ENCODE results near the gene KCNJ1. TPM values are rescaled to one million over a fixed set of nuclear protein-coding genes. Genes with fewer than 3 reads are reported as not detected.

Gene KCNJ1
- total and polyA plus RNA-seq, 2 donors from 2014 or later: 175 to 355 TPM

- Histone ChIP-seq H3K9ac (ENCODE audit: low read length in 3 of 3) (no peak overlapping the region), H3K4me3 (ENCODE audit: low read length in 3 of 3) (no peak overlapping the region), H3K27ac (ENCODE audit: low read depth in 2 of 2, low read length in 2 of 2) (no peak overlapping the region), H3K4me1 (ENCODE audit: control insufficient read depth in 2 of 3, insufficient read depth in 2 of 3, low read depth in 1 of 3, low read length in 3 of 3) (peaks cover 0 to 4% (median 0%) of the 10 kb centered on the region in 3 donors), H3K9me3 (ENCODE audit: control insufficient read depth in 2 of 3, insufficient read depth in 1 of 3, low read length in 3 of 3) (no peaks in the 10 kb centered on the region), H3K27me3 (ENCODE audit: control insufficient read depth, insufficient read depth, low read length) (no peaks in the 10 kb centered on the region), H3K36me3 (ENCODE audit: control insufficient read depth in 2 of 3, insufficient read depth in 3 of 3, low read length in 3 of 3) (peaks cover 0 to 3% (median 0%) of the 10 kb centered on the region in 3 donors)
- TF ChIP-seq, protein P1, sequence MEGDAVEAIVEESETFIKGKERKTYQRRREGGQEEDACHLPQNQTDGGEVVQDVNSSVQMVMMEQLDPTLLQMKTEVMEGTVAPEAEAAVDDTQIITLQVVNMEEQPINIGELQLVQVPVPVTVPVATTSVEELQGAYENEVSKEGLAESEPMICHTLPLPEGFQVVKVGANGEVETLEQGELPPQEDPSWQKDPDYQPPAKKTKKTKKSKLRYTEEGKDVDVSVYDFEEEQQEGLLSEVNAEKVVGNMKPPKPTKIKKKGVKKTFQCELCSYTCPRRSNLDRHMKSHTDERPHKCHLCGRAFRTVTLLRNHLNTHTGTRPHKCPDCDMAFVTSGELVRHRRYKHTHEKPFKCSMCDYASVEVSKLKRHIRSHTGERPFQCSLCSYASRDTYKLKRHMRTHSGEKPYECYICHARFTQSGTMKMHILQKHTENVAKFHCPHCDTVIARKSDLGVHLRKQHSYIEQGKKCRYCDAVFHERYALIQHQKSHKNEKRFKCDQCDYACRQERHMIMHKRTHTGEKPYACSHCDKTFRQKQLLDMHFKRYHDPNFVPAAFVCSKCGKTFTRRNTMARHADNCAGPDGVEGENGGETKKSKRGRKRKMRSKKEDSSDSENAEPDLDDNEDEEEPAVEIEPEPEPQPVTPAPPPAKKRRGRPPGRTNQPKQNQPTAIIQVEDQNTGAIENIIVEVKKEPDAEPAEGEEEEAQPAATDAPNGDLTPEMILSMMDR (IDR thresholded peaks at IDR 0.05; ENCODE audit: borderline replicate concordance, extremely low read depth, insufficient read depth): no peak
- FAIRE-seq (no peak), DNase-seq (peak in 4 of 5 donors; percentile 75 to 96 (median 88))
- intact Hi-C loops (cut with DNase I): no loop called here
Measured at GRCh38 chr11:128814856-128815705, 52.0 kb downstream of the KCNJ1 start.

DNA sequence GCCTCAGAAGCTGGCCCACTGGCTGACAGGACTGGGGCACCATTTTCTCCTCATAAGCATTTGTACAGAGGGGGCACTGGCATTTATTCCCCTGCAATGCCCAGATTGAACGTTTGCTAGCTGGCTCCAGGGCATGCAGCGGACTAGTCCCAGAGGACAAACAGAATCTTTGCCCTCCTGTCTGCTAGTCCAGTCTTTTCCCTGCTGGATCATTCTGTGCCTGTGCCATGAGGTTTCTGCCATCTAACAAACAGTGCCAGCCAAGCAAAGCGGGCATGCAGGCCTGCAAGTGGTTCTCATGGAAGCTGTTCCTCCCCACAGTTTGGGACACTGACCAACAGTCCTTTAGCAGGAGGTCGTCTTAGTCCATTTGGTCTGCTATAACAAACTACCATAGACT, 53.4 kb downstream of the KCNJ1 start:
- Histone ChIP-seq H3K36me3 (ENCODE audit: control insufficient read depth in 2 of 3, insufficient read depth in 3 of 3, low read length in 3 of 3) (peaks cover 0 to 4% (median 3%) of the 10 kb centered on the region in 3 donors), H3K9ac (ENCODE audit: low read length in 3 of 3) (no peak overlapping the region), H3K4me1 (ENCODE audit: control insufficient read depth in 2 of 3, insufficient read depth in 2 of 3, low read depth in 1 of 3, low read length in 3 of 3) (peaks cover 0 to 4% (median 0%) of the 10 kb centered on the region in 3 donors), H3K27me3 (ENCODE audit: control insufficient read depth, insufficient read depth, low read length) (no peaks in the 10 kb centered on the region), H3K4me3 (ENCODE audit: low read length in 3 of 3) (no peak overlapping the region), H3K27ac (ENCODE audit: low read depth in 2 of 2, low read length in 2 of 2) (no peak overlapping the region), H3K9me3 (ENCODE audit: control insufficient read depth in 2 of 3, insufficient read depth in 1 of 3, low read length in 3 of 3) (no peaks in the 10 kb centered on the region)
- DNase-seq: no peak
- intact Hi-C loops (cut with DNase I): no loop called here
- no peak for FAIRE-seq
- TF ChIP-seq, protein P1 (IDR thresholded peaks at IDR 0.05; ENCODE audit: borderline replicate concordance, extremely low read depth, insufficient read depth): no peak

GRCh38 chr11:128810784-128811514, 56.1 kb downstream of the KCNJ1 start:
- Histone ChIP-seq H3K9ac (ENCODE audit: low read length in 3 of 3) (no peak overlapping the region), H3K27me3 (ENCODE audit: control insufficient read depth, insufficient read depth, low read length) (no peaks in the 10 kb centered on the region), H3K4me1 (ENCODE audit: control insufficient read depth in 2 of 3, insufficient read depth in 2 of 3, low read depth in 1 of 3, low read length in 3 of 3) (peaks cover 0 to 4% (median 0%) of the 10 kb centered on the region in 3 donors), H3K9me3 (ENCODE audit: control insufficient read depth in 2 of 3, insufficient read depth in 1 of 3, low read length in 3 of 3) (no peaks in the 10 kb centered on the region), H3K27ac (ENCODE audit: low read depth in 2 of 2, low read length in 2 of 2) (no peak overlapping the region), H3K36me3 (ENCODE audit: control insufficient read depth in 2 of 3, insufficient read depth in 3 of 3, low read length in 3 of 3) (peaks cover 0 to 4% (median 3%) of the 10 kb centered on the region in 3 donors), H3K4me3 (ENCODE audit: low read length in 3 of 3) (no peak overlapping the region)
- intact Hi-C loops (cut with DNase I): no loop called here
- DNase-seq: no peak
- TF ChIP-seq, protein P1 (IDR thresholded peaks at IDR 0.05; ENCODE audit: borderline replicate concordance, extremely low read depth, insufficient read depth): no peak
- FAIRE-seq: no peak
